Measurements from ENCODE around the gene DRGX.

- TF ChIP-seq CTCF (IDR thresholded peaks at IDR 0.05): no peak
- no peak for TF ChIP-seq POLR2A (IDR thresholded peaks at IDR 0.05; ENCODE audit: low read depth)
- TF ChIP-seq POLR2AphosphoS5 (IDR thresholded peaks at IDR 0.05): no peak
- no peak for TF ChIP-seq EP300 (IDR thresholded peaks at IDR 0.05)
Measured at GRCh38 chr10:49332333-49332732, 63.6 kb downstream of the DRGX start.

Data from esophagus muscularis mucosa (tissue), 4 donors.